H1 (cell line): Measurements from ENCODE around the gene TMA7. TPM values are rescaled to one million over a fixed set of nuclear protein-coding genes. Genes with fewer than 3 reads are reported as not detected.

Experiments
- CTCF ChIA-PET: fragments of 300-600 bp; sonication (Branson Sonifier 250); formaldehyde crosslinking; loops from one replicate; lab custom pipeline; 2021; ENCODE audit not compliant: partially characterized antibody; lab: Charles Lee
- POLR2A ChIA-PET: fragments of 300-600 bp; sonication (Branson Sonifier 250); formaldehyde crosslinking; loops from one replicate; lab custom pipeline; 2021; ENCODE audit warnings: inconsistent platforms; ENCODE audit not compliant: partially characterized antibody; lab: Charles Lee
- DNase-seq, 2 experiments: peaks; one replicate each; pipeline versions ENCODE4 v3.0.0 to v3.0.0-alpha.2; 2010 to 2022; ENCODE audit warnings: low spot score in 2 of 2, low read depth in 1 of 2, mixed read lengths in 1 of 2
- FAIRE-seq: peaks from 2 replicates; lab custom pipeline; 2011; peaks lifted over from hg19 to GRCh38; lab: Jason Lieb, UNC
- H2AFZ ChIP-seq: 2 replicates; pipeline ENCODE4 v1.8.1; 2012; ENCODE audit warnings: low read length, inconsistent platforms
- H2AK5ac ChIP-seq: 2 replicates; pipeline ENCODE4 v1.6.1; 2013; ENCODE audit warnings: low read depth, low read length
- H2BK120ac ChIP-seq: replicated peaks from 2 replicates; pipeline ENCODE3; 2013; ENCODE audit warnings: low read depth, low read length, inconsistent platforms
- H2BK12ac ChIP-seq: 2 replicates; pipeline ENCODE4 v1.6.1; 2013; ENCODE audit warnings: low read depth, low read length
- H2BK15ac ChIP-seq: 2 replicates; pipeline ENCODE4 v1.6.1; 2013; ENCODE audit warnings: low read length
- H2BK20ac ChIP-seq: 2 replicates; pipeline ENCODE4 v1.6.1; 2013; ENCODE audit warnings: low read length
- H2BK5ac ChIP-seq: 2 replicates; pipeline ENCODE4 v1.6.1; 2013; ENCODE audit warnings: low read depth, low read length
- H3K14ac ChIP-seq: 2 replicates; pipeline ENCODE4 v1.6.1; 2013; ENCODE audit warnings: inconsistent platforms; ENCODE audit not compliant: insufficient read length
- H3K18ac ChIP-seq: 2 replicates; pipeline ENCODE4 v1.6.1; 2013; ENCODE audit warnings: low read length; ENCODE audit errors: extremely low read depth
- H3K23ac ChIP-seq: 2 replicates; pipeline ENCODE4 v1.6.1; 2013; ENCODE audit warnings: inconsistent platforms; ENCODE audit not compliant: insufficient read length
- H3K23me2 ChIP-seq: 2 replicates; pipeline ENCODE4 v1.6.1; 2013; ENCODE audit warnings: low read depth, low read length
- H3K27ac ChIP-seq: 2 replicates; pipeline ENCODE4 v1.6.1; 2011; ENCODE audit warnings: low read depth, low read length, inconsistent platforms
- H3K27me3 ChIP-seq, 4 experiments: replicated peaks in 1 of 4; 1 replicate in 1 of 4; 2 replicates in 3 of 4; pipeline versions ENCODE4 v1.6.1 to v1.8.1; 2011 to 2013; ENCODE audit warnings: low read length in 3 of 4, mild to moderate bottlenecking in 3 of 4, inconsistent platforms in 2 of 4, mixed read lengths in 2 of 4, moderate library complexity in 1 of 4; ENCODE audit not compliant: control insufficient read depth in 3 of 4, insufficient read depth in 3 of 4; ENCODE audit errors: extremely low read depth in 1 of 4
- H3K36me3 ChIP-seq, 4 experiments: 2 replicates each; pipeline versions ENCODE4 v1.6.1 to v1.8.1; 2011 to 2013; ENCODE audit warnings: mild to moderate bottlenecking in 4 of 4, low read length in 3 of 4, moderate library complexity in 2 of 4, control low read depth in 1 of 4, inconsistent platforms in 1 of 4; ENCODE audit not compliant: insufficient read depth in 4 of 4, control insufficient read depth in 2 of 4
- H3K4ac ChIP-seq: replicated peaks from 2 replicates; pipeline ENCODE3; 2013; ENCODE audit warnings: low read length, low read depth, mixed read lengths, inconsistent platforms; ENCODE audit not compliant: insufficient read length
- H3K4me1 ChIP-seq, 4 experiments: replicated peaks in 1 of 4; 1 replicate in 1 of 4; 2 replicates in 3 of 4; pipeline versions ENCODE4 v1.6.1 to v1.8.1; 2011 to 2013; ENCODE audit warnings: low read length in 3 of 4, inconsistent platforms in 2 of 4, mixed read lengths in 1 of 4; ENCODE audit not compliant: insufficient read depth in 4 of 4, control insufficient read depth in 3 of 4
- H3K4me2 ChIP-seq, 2 experiments: 2 replicates each; pipeline versions ENCODE4 v1.6.1 to v1.8.1; 2011 to 2013; ENCODE audit warnings: low read depth in 2 of 2, low read length in 2 of 2, control low read depth in 1 of 2, inconsistent platforms in 1 of 2, mild to moderate bottlenecking in 1 of 2; ENCODE audit not compliant: insufficient read depth in 1 of 2
- H3K4me3 ChIP-seq, 4 experiments: fragments of 200-600, 300-600 bp in 1 of 4; sonication (generic), shearing (Covaris generic), sonication (Bioruptor Twin) in 1 of 4; 2 replicates each; pipeline versions ENCODE4 v1.5.1 to v1.8.1; 2011 to 2016; ENCODE audit warnings: low read length in 4 of 4, low read depth in 3 of 4, control low read depth in 2 of 4, inconsistent platforms in 2 of 4, mild to moderate bottlenecking in 2 of 4, mixed read lengths in 1 of 4, moderate library complexity in 1 of 4; ENCODE audit not compliant: insufficient read depth in 2 of 4; ENCODE audit errors: extremely low read depth in 1 of 4
- H3K56ac ChIP-seq: replicated peaks from 2 replicates; pipeline ENCODE3; 2013; ENCODE audit warnings: low read depth, mild to moderate bottlenecking, mixed read lengths, low read length, inconsistent platforms; ENCODE audit not compliant: insufficient read length
- H3K79me1 ChIP-seq: 2 replicates; pipeline ENCODE4 v1.6.1; 2013; ENCODE audit warnings: low read depth, low read length, control low read depth
- H3K79me2 ChIP-seq, 2 experiments: 2 replicates each; pipeline versions ENCODE4 v1.6.1 to v1.8.1; 2012 to 2013; ENCODE audit warnings: low read length in 2 of 2, mild to moderate bottlenecking in 2 of 2, inconsistent platforms in 1 of 2; ENCODE audit not compliant: insufficient read depth in 2 of 2, control insufficient read depth in 1 of 2
- H3K9ac ChIP-seq, 4 experiments: replicated peaks in 1 of 4; 1 replicate in 1 of 4; 2 replicates in 3 of 4; pipeline versions ENCODE4 v1.6.1 to v1.8.1; 2011 to 2013; ENCODE audit warnings: low read depth in 3 of 4, low read length in 3 of 4, control low read depth in 2 of 4, mild to moderate bottlenecking in 2 of 4, moderate library complexity in 2 of 4, inconsistent platforms in 1 of 4; ENCODE audit errors: extremely low read depth in 1 of 4
- H3K9me3 ChIP-seq, 2 experiments: 2 replicates each; pipeline versions ENCODE4 v1.6.1 to v1.8.1; 2012 to 2013; ENCODE audit warnings: mild to moderate bottlenecking in 2 of 2, moderate library complexity in 2 of 2, control low read depth in 1 of 2, inconsistent platforms in 1 of 2, low read depth in 1 of 2, low read length in 1 of 2, mixed read lengths in 1 of 2; ENCODE audit not compliant: insufficient read depth in 2 of 2
- H4K20me1 ChIP-seq, 2 experiments: replicated peaks in 1 of 2; 2 replicates each; pipeline versions ENCODE3 to v1.8.1; 2011 to 2013; ENCODE audit warnings: inconsistent platforms in 2 of 2, low read length in 2 of 2, mild to moderate bottlenecking in 1 of 2; ENCODE audit not compliant: insufficient read depth in 2 of 2, control insufficient read depth in 1 of 2
- H4K5ac ChIP-seq: 2 replicates; pipeline ENCODE4 v1.6.1; 2013; ENCODE audit warnings: low read length, low read depth, mixed read lengths, inconsistent platforms; ENCODE audit not compliant: insufficient read length
- H4K8ac ChIP-seq: 2 replicates; pipeline ENCODE4 v1.8.0; 2013; ENCODE audit warnings: mild to moderate bottlenecking, moderate library complexity, low read length, inconsistent platforms; ENCODE audit not compliant: insufficient read depth; ENCODE audit errors: extremely low read depth
- H4K91ac ChIP-seq: replicated peaks from 2 replicates; pipeline ENCODE3; 2013; ENCODE audit warnings: low read length, mixed read lengths, inconsistent platforms; ENCODE audit not compliant: insufficient read length
- CHD1 ChIP-seq: IDR thresholded peaks from 2 replicates; pipeline ENCODE4 v1.6.1; 2012; ENCODE audit warnings: low read depth, low read length, improper control_type of control experiment
- USF2 ChIP-seq: IDR thresholded peaks from 2 replicates; pipeline ENCODE4 v1.6.1; 2011; ENCODE audit warnings: low read length, improper control_type of control experiment
- WGBS, 2 experiments: shearing (Covaris generic) in 1 of 2; methylation state at CpG; one replicate each; pipeline versions ENCODE4 v1.1.6 to v1.1.7; 2013 to 2015; ENCODE audit warnings: low lambda C conversion rate in 2 of 2, mixed read lengths in 2 of 2, inconsistent platforms in 1 of 2, low coverage in 1 of 2, missing lambda C conversion rate in 1 of 2; ENCODE audit not compliant: insufficient replicate concordance in 2 of 2, insufficient coverage in 1 of 2, insufficient read length in 1 of 2; ENCODE audit errors: extremely low coverage in 1 of 2, missing lambda C conversion rate in 1 of 2; 5-methylcytosine and 5-hydroxymethylcytosine counted together
- polyA plus RNA-seq, 7 experiments: library from polyadenylated mRNA; depleted of rRNA in 3 of 7; stranded (reverse) in 5 of 7; unstranded in 2 of 7; fragments of >200 nt in 5 of 7; fragments of 200-250 nt in 2 of 7; gene quantifications; 1 replicate in 5 of 7; 2 replicates in 1 of 7; 4 replicates in 1 of 7; pipeline versions ENCODE4 v1.2.1 to v1.2.3, GENCODE V29; 2011 to 2013; ENCODE audit warnings: missing spikeins in 2 of 7, mixed read lengths in 2 of 7
- total RNA-seq: library from RNA; stranded (reverse); fragmentation: NEBNext Ultra II Directional; extraction: Animal tissue kit (Norgen Biotek cat#: 25700); gene quantifications from 2 replicates; pipeline ENCODE4 v1.2.1, GENCODE V29; 2021

TMA7 gene
- total and polyA plus RNA-seq, 2 of the 8 experiments (the other 6 are each of a cell fraction or from before 2014, with no cell fraction given) = 138 to 305 TPM

GRCh38 chr3:48468329-48468731 is 28.3 kb downstream of the TMA7 start:
- H2BK120ac ChIP-seq = no peak overlapping the region
- H3K56ac ChIP-seq = no peak overlapping the region
- H4K8ac ChIP-seq = peak overlapping the region; percentile 9; the same call in 1 of the 2 replicates
- H3K4ac ChIP-seq = no peak overlapping the region
- no peak overlapping the region; the same call in 1 of the 2 replicates for H2BK5ac ChIP-seq
- H3K4me3 ChIP-seq = no peak overlapping the region
- H3K27me3 ChIP-seq = no peaks in the 10 kb centered on the region
- H3K18ac ChIP-seq = no peak overlapping the region
- no peak overlapping the region for H2BK20ac ChIP-seq
- POLR2A ChIA-PET = interaction anchor here (0.6 to 4.0 kb wide), 7 partner anchors 14 to 93 kb away, joined by 3 to 14 read pairs (median 4); partner anchors contain the start of genes PFKFB4 and PLXNB1
- H4K5ac ChIP-seq = no peak overlapping the region
- peaks cover 6% of the 10 kb centered on the region for H3K23me2 ChIP-seq
- H3K27ac ChIP-seq = 0 out of 2 replicates have a peak overlapping the region, but pooled peaks have one; percentile 33
- H3K36me3 ChIP-seq = peaks cover 7 to 35% (median 14%) of the 10 kb centered on the region in 4 experiments
- no peak overlapping the region for H4K91ac ChIP-seq
- H4K20me1 ChIP-seq = peaks cover 3 to 5% of the 10 kb centered on the region in 2 experiments
- H3K23ac ChIP-seq = no peak overlapping the region
- H2BK15ac ChIP-seq = no peak overlapping the region
- no peak for TF ChIP-seq CHD1
- no peak for TF ChIP-seq USF2
- WGBS, 2 experiments = 92% methylated on average over 5 of the region's 8 CpGs; no CpG with 5 or more reads in 1 of the 2 experiments
- CTCF ChIA-PET = interaction anchor here (0.6 to 21.5 kb wide), 5 partner anchors 8 to 153 kb away, joined by 3 to 251 read pairs (median 26); partner anchors contain the start of genes PFKFB4 and SHISA5
- peaks cover 0 to 28% (median 20%) of the 10 kb centered on the region in 4 experiments; a peak in 6 of 7 replicates for H3K4me1 ChIP-seq
- H3K14ac ChIP-seq = no peak overlapping the region
- no peak overlapping the region for H2AFZ ChIP-seq
- FAIRE-seq = no peak
- peaks cover 10% of the 10 kb centered on the region for H3K79me1 ChIP-seq
- no peaks in the 10 kb centered on the region for H3K9me3 ChIP-seq
- no peak overlapping the region for H3K4me2 ChIP-seq
- no peak overlapping the region for H2BK12ac ChIP-seq
- H3K79me2 ChIP-seq = peaks cover 0 to 23% of the 10 kb centered on the region in 2 experiments; a peak in 2 of 4 replicates
- no peak overlapping the region; a peak in 1 of 7 replicates for H3K9ac ChIP-seq
- H2AK5ac ChIP-seq = no peak overlapping the region
- no peak for DNase-seq
